AG04450 (cell line): Measurements from ENCODE around the gene POC1B. TPM values are rescaled to one million over a fixed set of nuclear protein-coding genes. Genes with fewer than 3 reads are reported as not detected.

ENCODE experiments used
- CTCF ChIA-PET: fragments of 300-600, 350-600 bp; formaldehyde crosslinking; extraction: SDS; loops from one replicate; lab custom pipeline; 2022; ENCODE audit warnings: antibody characterized with exemption, inconsistent platforms; lab: Charles Lee
- POLR2A ChIA-PET: fragments of 350-600 bp; formaldehyde crosslinking; extraction: SDS; loops from one replicate; lab custom pipeline; 2021; ENCODE audit warnings: antibody characterized with exemption, inconsistent platforms; lab: Yijun Ruan, JAX
- DNase-seq: peaks from one replicate; pipeline ENCODE4 v3.0.0-alpha.2; 2011; ENCODE audit warnings: low read depth, low spot score
- H3K27ac ChIP-seq: one replicate; pipeline ENCODE4 v1.5.1; 2012; ENCODE audit warnings: low read depth, low read length, control low read depth
- H3K27me3 ChIP-seq: one replicate; pipeline ENCODE4 v1.6.0; 2012; ENCODE audit warnings: low read length; ENCODE audit not compliant: control insufficient read depth, insufficient read depth
- H3K4me3 ChIP-seq: 2 replicates; pipeline ENCODE4 v1.5.1; 2011; ENCODE audit warnings: mild to moderate bottlenecking, low read depth, low read length, control low read depth
- H3K9me3 ChIP-seq: 2 replicates; pipeline ENCODE4 v1.5.1; 2012; ENCODE audit warnings: low read length; ENCODE audit not compliant: control insufficient read depth, insufficient read depth
- polyA plus RNA-seq: library from polyadenylated mRNA; depleted of rRNA; stranded (reverse); fragments of >200 nt; gene quantifications from 2 replicates; pipeline ENCODE4 v1.2.3, GENCODE V29; 2011
- TF ChIP-seq, protein P1 (sequence below): IDR thresholded peaks from 2 replicates; pipeline ENCODE4 v1.5.1; 2011; ENCODE audit warnings: low read depth, low read length, control low read depth, inconsistent platforms

The POC1B gene
- polyA plus RNA-seq, 1 experiment, result 11.9 TPM

- ChIA-PET CTCF (no interaction called here), POLR2A (no interaction called here)
- H3K9me3 ChIP-seq, result no peaks in the 10 kb centered on the region
- H3K27me3 ChIP-seq, result no peaks in the 10 kb centered on the region
- no peak for DNase-seq
- TF ChIP-seq, protein P1, sequence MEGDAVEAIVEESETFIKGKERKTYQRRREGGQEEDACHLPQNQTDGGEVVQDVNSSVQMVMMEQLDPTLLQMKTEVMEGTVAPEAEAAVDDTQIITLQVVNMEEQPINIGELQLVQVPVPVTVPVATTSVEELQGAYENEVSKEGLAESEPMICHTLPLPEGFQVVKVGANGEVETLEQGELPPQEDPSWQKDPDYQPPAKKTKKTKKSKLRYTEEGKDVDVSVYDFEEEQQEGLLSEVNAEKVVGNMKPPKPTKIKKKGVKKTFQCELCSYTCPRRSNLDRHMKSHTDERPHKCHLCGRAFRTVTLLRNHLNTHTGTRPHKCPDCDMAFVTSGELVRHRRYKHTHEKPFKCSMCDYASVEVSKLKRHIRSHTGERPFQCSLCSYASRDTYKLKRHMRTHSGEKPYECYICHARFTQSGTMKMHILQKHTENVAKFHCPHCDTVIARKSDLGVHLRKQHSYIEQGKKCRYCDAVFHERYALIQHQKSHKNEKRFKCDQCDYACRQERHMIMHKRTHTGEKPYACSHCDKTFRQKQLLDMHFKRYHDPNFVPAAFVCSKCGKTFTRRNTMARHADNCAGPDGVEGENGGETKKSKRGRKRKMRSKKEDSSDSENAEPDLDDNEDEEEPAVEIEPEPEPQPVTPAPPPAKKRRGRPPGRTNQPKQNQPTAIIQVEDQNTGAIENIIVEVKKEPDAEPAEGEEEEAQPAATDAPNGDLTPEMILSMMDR, result no peak
- H3K4me3 ChIP-seq, result no peak overlapping the region
- no peak overlapping the region for H3K27ac ChIP-seq
Observed at GRCh38 chr12:89540586-89540985, 14.7 kb upstream of the POC1B start.

- H3K4me3 ChIP-seq, result no peak overlapping the region
- TF ChIP-seq, protein P1, result no peak
- DNase-seq, result no peak
- no peaks in the 10 kb centered on the region for H3K9me3 ChIP-seq
- CTCF ChIA-PET, result interaction anchor here (1.3 kb wide), 1 partner anchor 1315 kb away, joined by 3 read pairs; no protein-coding TSS in a partner anchor
- H3K27ac ChIP-seq, result no peak overlapping the region
- POLR2A ChIA-PET, result no interaction called here
- H3K27me3 ChIP-seq, result no peaks in the 10 kb centered on the region
Observed at GRCh38 chr12:89539426-89540223, 13.8 kb upstream of the POC1B start.

DNA sequence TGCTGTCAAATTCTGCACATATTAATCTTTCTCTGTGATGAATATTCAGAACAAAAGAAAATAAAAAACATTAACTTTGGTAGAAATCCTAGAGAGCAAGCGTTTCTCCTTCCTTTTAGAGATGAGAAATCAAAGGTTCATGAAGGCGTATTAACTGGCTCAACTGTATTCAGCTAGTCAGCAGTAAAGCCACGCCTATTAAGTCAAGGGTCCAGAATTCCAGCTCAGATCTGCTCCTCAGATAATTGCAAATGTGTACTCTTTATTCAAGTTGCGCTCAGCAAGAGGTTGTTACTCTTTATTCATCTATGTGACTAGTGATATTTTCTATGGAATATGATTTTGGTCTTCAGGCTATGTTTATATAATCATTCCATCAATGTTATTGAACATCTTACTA lies 13.1 kb upstream of the POC1B start:
- DNase-seq, result no peak
- Histone ChIP-seq H3K27me3 (no peaks in the 10 kb centered on the region), H3K27ac (no peak overlapping the region), H3K9me3 (no peaks in the 10 kb centered on the region), H3K4me3 (no peak overlapping the region)
- POLR2A ChIA-PET, result no interaction called here
- TF ChIP-seq, protein P1, result no peak
- CTCF ChIA-PET, result interaction anchor here (1.3 kb wide), 1 partner anchor 1315 kb away, joined by 3 read pairs; no protein-coding TSS in a partner anchor

- POLR2A ChIA-PET, result no interaction called here
- DNase-seq, result no peak
- TF ChIP-seq, protein P1, result no peak
- Histone ChIP-seq H3K27me3 (no peaks in the 10 kb centered on the region), H3K9me3 (no peaks in the 10 kb centered on the region), H3K27ac (no peak overlapping the region), H3K4me3 (no peak overlapping the region)
- CTCF ChIA-PET, result no interaction called here
Observed at GRCh38 chr12:89537389-89537788, 11.5 kb upstream of the POC1B start.

GRCh38 chr12:89529738-89530137 lies 3.9 kb upstream of the POC1B start:
- POLR2A ChIA-PET, result no interaction called here
- H3K27me3 ChIP-seq, result no peaks in the 10 kb centered on the region
- no peak overlapping the region for H3K4me3 ChIP-seq
- no peak overlapping the region for H3K27ac ChIP-seq
- CTCF ChIA-PET, result interaction anchor here (0.6 to 4.9 kb wide), 7 partner anchors 11 to 512 kb away, joined by 3 to 41 read pairs (median 18); no protein-coding TSS in a partner anchor
- no peak for DNase-seq
- H3K9me3 ChIP-seq, result no peaks in the 10 kb centered on the region; the same call in 1 of the 2 replicates
- TF ChIP-seq, protein P1, result peak; percentile 76
